HepG2 (cell line): ENCODE measurements around the gene ALG8. TPM values are rescaled to one million over a fixed set of nuclear protein-coding genes. Genes with fewer than 3 reads are reported as not detected.
A peak's percentile ranks its signal among the peaks of the same experiment; 100 is the strongest.

Source experiments
- ATF1 ChIP-seq: IDR thresholded peaks from 2 replicates; pipeline ENCODE4 v1.6.1; 2016; ENCODE audit warnings: mild to moderate bottlenecking, control low read depth
- BCL6 ChIP-seq: IDR thresholded peaks from 2 replicates; pipeline ENCODE4 v1.6.1; 2016; ENCODE audit warnings: missing genetic modification reagents, missing compliant biosample characterization
- CBX2 ChIP-seq, 2 experiments: fragments of 200-600 bp in 1 of 2; sonication (generic); formaldehyde crosslinking in 1 of 2; IDR thresholded peaks; 2 replicates each; pipeline versions ENCODE4 v1.7.0 to v1.8.1; 2018 to 2022; ENCODE audit warnings: low read depth in 2 of 2, low read length in 1 of 2, mild to moderate bottlenecking in 1 of 2, missing genetic modification reagents in 1 of 2
- EHMT2 ChIP-seq: fragments of 200-600 bp; sonication (generic); IDR thresholded peaks from 2 replicates; pipeline ENCODE4 v1.7.0; 2017; ENCODE audit warnings: antibody characterized with exemption, low read depth, low read length, borderline replicate concordance
- EP300 ChIP-seq, 3 experiments: sonication (generic) in 1 of 3; formaldehyde crosslinking in 1 of 3; IDR thresholded peaks; 2 replicates each; pipeline versions ENCODE4 v1.5.1 to v1.6.1; 2011 to 2020; ENCODE audit warnings: low read depth in 2 of 3, low read length in 2 of 3, borderline replicate concordance in 1 of 3, improper control_type of control experiment in 1 of 3, mild to moderate bottlenecking in 1 of 3, missing genetic modification reagents in 1 of 3, moderate library complexity in 1 of 3
- ERF ChIP-seq: IDR thresholded peaks from 2 replicates; pipeline ENCODE4 v1.6.1; 2018; ENCODE audit warnings: missing biosample characterization, missing genetic modification reagents
- MIXL1 ChIP-seq: IDR thresholded peaks from 2 replicates; pipeline ENCODE4 v1.6.1; 2016
- NBN ChIP-seq: fragments of 450-650 bp; conservative IDR thresholded peaks from 2 replicates; pipeline ENCODE4 v1.6.1; 2017
- NFIC ChIP-seq: IDR thresholded peaks from 2 replicates; pipeline ENCODE4 v1.6.1; 2012; ENCODE audit warnings: mild to moderate bottlenecking, low read length, inconsistent platforms
- POLR2A ChIP-seq, 2 experiments: IDR thresholded peaks; 2 replicates each; pipeline ENCODE4 v1.6.1; 2011; ENCODE audit warnings: low read depth in 2 of 2, low read length in 2 of 2, mild to moderate bottlenecking in 1 of 2, moderate library complexity in 1 of 2; ENCODE audit not compliant: insufficient read depth in 1 of 2
- TAF15 ChIP-seq: fragments of 200-400 bp; formaldehyde crosslinking; IDR thresholded peaks from one replicate; pipeline ENCODE4 v1.6.1; 2018; ENCODE audit warnings: mild to moderate bottlenecking, low read depth, low read length; ENCODE audit not compliant: poor library complexity, severe bottlenecking
- ZNF292 ChIP-seq: sonication (generic); formaldehyde crosslinking; IDR thresholded peaks from 2 replicates; pipeline ENCODE4 v1.8.1; 2022; ENCODE audit warnings: mild to moderate bottlenecking, low read depth, missing genetic modification reagents, borderline replicate concordance
- ZNF747 ChIP-seq: sonication (generic); formaldehyde crosslinking; IDR thresholded peaks from 2 replicates; pipeline ENCODE4 v1.8.1; 2023; ENCODE audit warnings: missing genetic modification reagents, mild to moderate bottlenecking, borderline replicate concordance
- ZNF761 ChIP-seq: sonication (generic); formaldehyde crosslinking; conservative IDR thresholded peaks from 2 replicates; pipeline ENCODE4 v1.4.0; 2020; ENCODE audit warnings: mild to moderate bottlenecking, missing genetic modification reagents
- ZNF777 ChIP-seq: sonication (generic); formaldehyde crosslinking; IDR thresholded peaks from 2 replicates; pipeline ENCODE4 v1.4.0; 2020; ENCODE audit warnings: missing genetic modification reagents
- ZNF879 ChIP-seq: sonication (generic); formaldehyde crosslinking; IDR thresholded peaks from 2 replicates; pipeline ENCODE4 v1.8.1; 2023; ENCODE audit warnings: missing genetic modification reagents
- polyA plus RNA-seq, 8 experiments: library from polyadenylated mRNA; depleted of rRNA in 3 of 8; stranded (reverse) in 7 of 8; unstranded in 1 of 8; fragments of >200 nt; fragmentation: Illumina TruSeq in 4 of 8; extraction: Trizol in 4 of 8; gene quantifications; 2 replicates each; pipeline versions ENCODE4 v1.2.1 to v1.2.3, GENCODE V29; 2011 to 2016; ENCODE audit warnings: low read depth in 4 of 8, missing spikeins in 1 of 8, mixed read lengths in 1 of 8; ENCODE audit not compliant: insufficient read depth in 1 of 8
- total RNA-seq, 5 experiments: library from RNA; depleted of rRNA; stranded (reverse); fragments of >200 nt; fragmentation: Illumina TruSeq; extraction: Trizol; gene quantifications; 2 replicates each; pipeline ENCODE4 v1.2.3, GENCODE V29; 2016; ENCODE audit warnings: low read depth in 1 of 5
- TF ChIP-seq, protein P1 (sequence below): sonication (generic); formaldehyde crosslinking; IDR thresholded peaks from 2 replicates; pipeline ENCODE4 v1.8.1; 2023; ENCODE audit warnings: missing genetic modification reagents, inconsistent platforms, borderline replicate concordance
- TF ChIP-seq, protein P2 (sequence below): IDR thresholded peaks from 2 replicates; pipeline ENCODE4 v1.6.1; 2016; ENCODE audit warnings: control low read depth
- TF ChIP-seq, protein P3 (sequence below): sonication (generic); formaldehyde crosslinking; IDR thresholded peaks from 2 replicates; pipeline ENCODE4 v1.4.0; 2020; ENCODE audit warnings: missing genetic modification reagents, borderline replicate concordance
- TF ChIP-seq, protein P4 (sequence below): sonication (generic); formaldehyde crosslinking; IDR thresholded peaks from 2 replicates; pipeline ENCODE4 v1.4.0; 2020; ENCODE audit warnings: missing genetic modification reagents, mild to moderate bottlenecking, borderline replicate concordance

ALG8 gene
- total and polyA plus RNA-seq, 2 of the 13 experiments (the other 11 are each of a cell fraction or from before 2014, with no cell fraction given) = 75.8 to 88.0 TPM

DNA sequence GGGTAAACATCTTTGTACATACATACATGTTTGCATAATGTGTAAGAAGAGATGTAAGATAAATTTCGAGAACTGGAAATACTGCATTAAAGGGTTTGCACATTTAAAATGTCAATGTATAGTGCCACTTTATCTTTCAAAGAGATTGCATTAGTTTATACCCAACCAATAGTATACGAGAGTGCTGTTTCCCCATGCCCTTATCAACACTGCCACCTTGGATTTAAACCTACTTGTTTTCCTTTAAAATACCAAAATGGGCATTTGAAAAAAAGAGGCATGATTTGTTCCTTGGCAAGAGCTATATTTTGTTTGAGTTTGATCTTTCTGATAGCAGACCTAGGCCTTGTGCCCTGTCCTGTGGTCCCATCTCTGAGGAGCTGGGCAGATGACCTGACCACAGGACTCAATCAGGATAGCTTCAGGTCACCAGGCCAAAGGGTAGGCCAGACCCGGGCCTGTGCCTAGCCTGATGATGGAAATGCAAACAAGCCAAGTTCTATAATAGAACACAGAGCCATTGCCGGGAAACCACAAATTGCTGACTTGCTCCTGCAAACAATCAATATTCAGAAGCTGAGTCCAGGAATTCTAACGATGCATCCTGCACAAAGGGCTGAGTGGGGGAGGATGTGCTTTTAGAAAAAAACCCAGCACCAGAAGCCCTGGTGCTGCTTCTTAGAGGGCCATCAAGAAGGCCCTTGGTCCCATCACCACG lies 16.9 kb upstream of the ALG8 start (continued):
- TF ChIP-seq, protein P1, sequence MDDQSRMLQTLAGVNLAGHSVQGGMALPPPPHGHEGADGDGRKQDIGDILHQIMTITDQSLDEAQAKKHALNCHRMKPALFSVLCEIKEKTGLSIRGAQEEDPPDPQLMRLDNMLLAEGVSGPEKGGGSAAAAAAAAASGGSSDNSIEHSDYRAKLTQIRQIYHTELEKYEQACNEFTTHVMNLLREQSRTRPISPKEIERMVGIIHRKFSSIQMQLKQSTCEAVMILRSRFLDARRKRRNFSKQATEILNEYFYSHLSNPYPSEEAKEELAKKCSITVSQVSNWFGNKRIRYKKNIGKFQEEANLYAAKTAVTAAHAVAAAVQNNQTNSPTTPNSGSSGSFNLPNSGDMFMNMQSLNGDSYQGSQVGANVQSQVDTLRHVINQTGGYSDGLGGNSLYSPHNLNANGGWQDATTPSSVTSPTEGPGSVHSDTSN (CRISPR knock-in tag) = no peak
- TF ChIP-seq POLR2A (IDR thresholded peaks at IDR 0.05; ENCODE audit: insufficient read depth in 1 of 2, low read depth in 2 of 2, low read length in 2 of 2) (no peak), MIXL1 (CRISPR knock-in tag) (peak; percentile 96), BCL6 (CRISPR knock-in tag) (peak; percentile 98), ZNF747 (CRISPR knock-in tag) (no peak), NFIC (peak; percentile 76; the same call in 1 of the 2 replicates), ZNF761 (CRISPR knock-in tag) (0 out of 2 replicates have a peak, but pooled peaks have one; percentile 37), CBX2 (IDR thresholded peaks at IDR 0.05; ENCODE audit: low read depth, low read length) (no peak), CBX2 (CRISPR knock-in tag; IDR thresholded peaks at IDR 0.05; ENCODE audit: low read depth) (no peak), EHMT2 (no peak), ZNF879 (CRISPR knock-in tag) (no peak), ATF1 (CRISPR knock-in tag) (peak; percentile 71; the same call in 1 of the 2 replicates), NBN (no peak), ERF (peak; percentile 94), TAF15 (no peak), ZNF292 (CRISPR knock-in tag) (peak; percentile 84; the same call in 1 of the 2 replicates), EP300 (IDR thresholded peaks at IDR 0.05; ENCODE audit: low read depth in 2 of 2, low read length in 2 of 2) (peak; percentile 58 to 95; a peak in 3 of 4 replicates), EP300 (CRISPR knock-in tag; IDR thresholded peaks at IDR 0.05; ENCODE audit: borderline replicate concordance) (peak; percentile 89), ZNF777 (CRISPR knock-in tag) (no peak)
- TF ChIP-seq, protein P2, sequence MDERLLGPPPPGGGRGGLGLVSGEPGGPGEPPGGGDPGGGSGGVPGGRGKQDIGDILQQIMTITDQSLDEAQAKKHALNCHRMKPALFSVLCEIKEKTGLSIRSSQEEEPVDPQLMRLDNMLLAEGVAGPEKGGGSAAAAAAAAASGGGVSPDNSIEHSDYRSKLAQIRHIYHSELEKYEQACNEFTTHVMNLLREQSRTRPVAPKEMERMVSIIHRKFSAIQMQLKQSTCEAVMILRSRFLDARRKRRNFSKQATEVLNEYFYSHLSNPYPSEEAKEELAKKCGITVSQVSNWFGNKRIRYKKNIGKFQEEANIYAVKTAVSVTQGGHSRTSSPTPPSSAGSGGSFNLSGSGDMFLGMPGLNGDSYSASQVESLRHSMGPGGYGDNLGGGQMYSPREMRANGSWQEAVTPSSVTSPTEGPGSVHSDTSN (CRISPR knock-in tag) = 0 out of 2 replicates have a peak, but pooled peaks have one; percentile 18
- TF ChIP-seq, protein P3, sequence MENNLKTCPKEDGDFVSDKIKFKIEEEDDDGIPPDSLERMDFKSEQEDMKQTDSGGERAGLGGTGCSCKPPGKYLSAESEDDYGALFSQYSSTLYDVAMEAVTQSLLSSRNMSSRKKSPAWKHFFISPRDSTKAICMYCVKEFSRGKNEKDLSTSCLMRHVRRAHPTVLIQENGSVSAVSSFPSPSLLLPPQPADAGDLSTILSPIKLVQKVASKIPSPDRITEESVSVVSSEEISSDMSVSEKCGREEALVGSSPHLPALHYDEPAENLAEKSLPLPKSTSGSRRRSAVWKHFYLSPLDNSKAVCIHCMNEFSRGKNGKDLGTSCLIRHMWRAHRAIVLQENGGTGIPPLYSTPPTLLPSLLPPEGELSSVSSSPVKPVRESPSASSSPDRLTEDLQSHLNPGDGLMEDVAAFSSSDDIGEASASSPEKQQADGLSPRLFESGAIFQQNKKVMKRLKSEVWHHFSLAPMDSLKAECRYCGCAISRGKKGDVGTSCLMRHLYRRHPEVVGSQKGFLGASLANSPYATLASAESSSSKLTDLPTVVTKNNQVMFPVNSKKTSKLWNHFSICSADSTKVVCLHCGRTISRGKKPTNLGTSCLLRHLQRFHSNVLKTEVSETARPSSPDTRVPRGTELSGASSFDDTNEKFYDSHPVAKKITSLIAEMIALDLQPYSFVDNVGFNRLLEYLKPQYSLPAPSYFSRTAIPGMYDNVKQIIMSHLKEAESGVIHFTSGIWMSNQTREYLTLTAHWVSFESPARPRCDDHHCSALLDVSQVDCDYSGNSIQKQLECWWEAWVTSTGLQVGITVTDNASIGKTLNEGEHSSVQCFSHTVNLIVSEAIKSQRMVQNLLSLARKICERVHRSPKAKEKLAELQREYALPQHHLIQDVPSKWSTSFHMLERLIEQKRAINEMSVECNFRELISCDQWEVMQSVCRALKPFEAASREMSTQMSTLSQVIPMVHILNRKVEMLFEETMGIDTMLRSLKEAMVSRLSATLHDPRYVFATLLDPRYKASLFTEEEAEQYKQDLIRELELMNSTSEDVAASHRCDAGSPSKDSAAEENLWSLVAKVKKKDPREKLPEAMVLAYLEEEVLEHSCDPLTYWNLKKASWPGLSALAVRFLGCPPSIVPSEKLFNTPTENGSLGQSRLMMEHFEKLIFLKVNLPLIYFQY (CRISPR knock-in tag) = peak; percentile 74; the same call in 1 of the 2 replicates
- TF ChIP-seq, protein P4, sequence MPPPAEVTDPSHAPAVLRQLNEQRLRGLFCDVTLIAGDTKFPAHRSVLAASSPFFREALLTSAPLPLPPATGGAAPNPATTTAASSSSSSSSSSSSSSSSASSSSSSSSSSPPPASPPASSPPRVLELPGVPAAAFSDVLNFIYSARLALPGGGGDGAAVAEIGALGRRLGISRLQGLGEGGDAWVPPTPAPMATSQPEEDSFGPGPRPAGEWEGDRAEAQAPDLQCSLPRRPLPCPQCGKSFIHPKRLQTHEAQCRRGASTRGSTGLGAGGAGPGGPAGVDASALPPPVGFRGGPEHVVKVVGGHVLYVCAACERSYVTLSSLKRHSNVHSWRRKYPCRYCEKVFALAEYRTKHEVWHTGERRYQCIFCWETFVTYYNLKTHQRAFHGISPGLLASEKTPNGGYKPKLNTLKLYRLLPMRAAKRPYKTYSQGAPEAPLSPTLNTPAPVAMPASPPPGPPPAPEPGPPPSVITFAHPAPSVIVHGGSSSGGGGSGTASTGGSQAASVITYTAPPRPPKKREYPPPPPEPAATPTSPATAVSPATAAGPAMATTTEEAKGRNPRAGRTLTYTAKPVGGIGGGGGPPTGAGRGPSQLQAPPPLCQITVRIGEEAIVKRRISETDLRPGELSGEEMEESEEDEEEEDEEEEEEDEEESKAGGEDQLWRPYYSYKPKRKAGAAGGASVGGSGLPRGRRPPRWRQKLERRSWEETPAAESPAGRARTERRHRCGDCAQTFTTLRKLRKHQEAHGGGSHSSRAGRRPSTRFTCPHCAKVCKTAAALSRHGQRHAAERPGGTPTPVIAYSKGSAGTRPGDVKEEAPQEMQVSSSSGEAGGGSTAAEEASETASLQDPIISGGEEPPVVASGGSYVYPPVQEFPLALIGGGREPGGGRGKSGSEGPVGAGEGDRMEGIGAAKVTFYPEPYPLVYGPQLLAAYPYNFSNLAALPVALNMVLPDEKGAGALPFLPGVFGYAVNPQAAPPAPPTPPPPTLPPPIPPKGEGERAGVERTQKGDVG (CRISPR knock-in tag) = no peak
